Measurements from ENCODE around the gene CD300H. TPM values are rescaled to one million over a fixed set of nuclear protein-coding genes. Genes with fewer than 3 reads are reported as not detected.

Gene CD300H
- total RNA-seq, 1 donor from 2014 or later = not detected

GRCh38 chr17:74607221-74607620 lies 39.9 kb upstream of the CD300H start:
- peaks cover 18% of the 10 kb centered on the region for H3K4me1 Mint-ChIP-seq (ENCODE audit: low read depth)
- H3K9me3 Mint-ChIP-seq (ENCODE audit: low read depth) = peaks cover 3% of the 10 kb centered on the region
- peaks cover 11% of the 10 kb centered on the region for H3K27me3 Mint-ChIP-seq (ENCODE audit: low read depth)
- peaks cover 2% of the 10 kb centered on the region for H3K36me3 Mint-ChIP-seq (ENCODE audit: low read depth)
- DNase-seq (ENCODE audit: low spot score) = no peak
- no peak overlapping the region for H3K4me3 Mint-ChIP-seq (ENCODE audit: unreplicated experiment)
- TF ChIP-seq, protein P1, sequence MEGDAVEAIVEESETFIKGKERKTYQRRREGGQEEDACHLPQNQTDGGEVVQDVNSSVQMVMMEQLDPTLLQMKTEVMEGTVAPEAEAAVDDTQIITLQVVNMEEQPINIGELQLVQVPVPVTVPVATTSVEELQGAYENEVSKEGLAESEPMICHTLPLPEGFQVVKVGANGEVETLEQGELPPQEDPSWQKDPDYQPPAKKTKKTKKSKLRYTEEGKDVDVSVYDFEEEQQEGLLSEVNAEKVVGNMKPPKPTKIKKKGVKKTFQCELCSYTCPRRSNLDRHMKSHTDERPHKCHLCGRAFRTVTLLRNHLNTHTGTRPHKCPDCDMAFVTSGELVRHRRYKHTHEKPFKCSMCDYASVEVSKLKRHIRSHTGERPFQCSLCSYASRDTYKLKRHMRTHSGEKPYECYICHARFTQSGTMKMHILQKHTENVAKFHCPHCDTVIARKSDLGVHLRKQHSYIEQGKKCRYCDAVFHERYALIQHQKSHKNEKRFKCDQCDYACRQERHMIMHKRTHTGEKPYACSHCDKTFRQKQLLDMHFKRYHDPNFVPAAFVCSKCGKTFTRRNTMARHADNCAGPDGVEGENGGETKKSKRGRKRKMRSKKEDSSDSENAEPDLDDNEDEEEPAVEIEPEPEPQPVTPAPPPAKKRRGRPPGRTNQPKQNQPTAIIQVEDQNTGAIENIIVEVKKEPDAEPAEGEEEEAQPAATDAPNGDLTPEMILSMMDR (IDR thresholded peaks at IDR 0.05) = no peak
- H3K27ac Mint-ChIP-seq (ENCODE audit: unreplicated experiment) = no peak overlapping the region

DNA sequence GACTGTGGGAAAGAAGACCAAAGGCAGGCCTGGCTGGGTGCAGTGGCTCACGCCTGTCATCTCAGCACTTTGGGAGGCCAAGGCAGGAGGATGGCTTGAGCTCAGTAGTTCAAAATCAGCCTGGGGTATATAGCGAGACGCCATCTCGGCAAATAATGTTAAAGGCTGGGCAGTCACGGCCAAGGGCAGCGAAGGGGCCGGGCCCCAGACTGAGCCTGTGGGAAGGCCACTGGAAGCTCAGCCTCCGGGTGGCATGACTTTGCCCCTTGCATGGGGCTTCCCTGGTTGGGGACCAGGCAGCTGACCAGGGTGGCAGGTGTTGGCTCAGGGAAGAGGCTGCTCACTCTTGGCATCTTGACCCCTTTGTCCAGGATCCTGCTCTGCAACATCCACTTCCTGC lies 38.7 kb upstream of the CD300H start:
- no peak overlapping the region for H3K27ac Mint-ChIP-seq (ENCODE audit: unreplicated experiment)
- peaks cover 18% of the 10 kb centered on the region for H3K4me1 Mint-ChIP-seq (ENCODE audit: low read depth)
- peaks cover 18% of the 10 kb centered on the region for H3K27me3 Mint-ChIP-seq (ENCODE audit: low read depth)
- H3K9me3 Mint-ChIP-seq (ENCODE audit: low read depth) = peaks cover 3% of the 10 kb centered on the region
- H3K36me3 Mint-ChIP-seq (ENCODE audit: low read depth) = peaks cover 2% of the 10 kb centered on the region
- TF ChIP-seq, protein P1 (IDR thresholded peaks at IDR 0.05) = no peak
- no peak overlapping the region for H3K4me3 Mint-ChIP-seq (ENCODE audit: unreplicated experiment)
- no peak for DNase-seq (ENCODE audit: low spot score)

GRCh38 chr17:74605361-74605760 lies 38.1 kb upstream of the CD300H start:
- TF ChIP-seq, protein P1 (IDR thresholded peaks at IDR 0.05) = no peak
- peaks cover 18% of the 10 kb centered on the region for H3K4me1 Mint-ChIP-seq (ENCODE audit: low read depth)
- H3K27ac Mint-ChIP-seq (ENCODE audit: unreplicated experiment) = peak overlapping the region; percentile 87
- H3K9me3 Mint-ChIP-seq (ENCODE audit: low read depth) = peaks cover 3% of the 10 kb centered on the region
- peaks cover 24% of the 10 kb centered on the region for H3K27me3 Mint-ChIP-seq (ENCODE audit: low read depth)
- peak overlapping the region; percentile 8 for H3K4me3 Mint-ChIP-seq (ENCODE audit: unreplicated experiment)
- DNase-seq (ENCODE audit: low spot score) = no peak
- peaks cover 2% of the 10 kb centered on the region for H3K36me3 Mint-ChIP-seq (ENCODE audit: low read depth)

- Mint-ChIP-seq H3K27me3 (ENCODE audit: low read depth) (peaks cover 30% of the 10 kb centered on the region), H3K9me3 (ENCODE audit: low read depth) (peaks cover 3% of the 10 kb centered on the region), H3K27ac (ENCODE audit: unreplicated experiment) (peak overlapping the region; percentile 87), H3K36me3 (ENCODE audit: low read depth) (peaks cover 2% of the 10 kb centered on the region), H3K4me3 (ENCODE audit: unreplicated experiment) (no peak overlapping the region), H3K4me1 (ENCODE audit: low read depth) (peaks cover 18% of the 10 kb centered on the region)
- DNase-seq (ENCODE audit: low spot score) = no peak
- TF ChIP-seq, protein P1 (IDR thresholded peaks at IDR 0.05) = no peak
Measured at GRCh38 chr17:74604761-74605160, 37.5 kb upstream of the CD300H start.

GRCh38 chr17:74604200-74604599 lies 36.9 kb upstream of the CD300H start:
- TF ChIP-seq, protein P1 (IDR thresholded peaks at IDR 0.05) = no peak
- peaks cover 2% of the 10 kb centered on the region for H3K36me3 Mint-ChIP-seq (ENCODE audit: low read depth)
- peaks cover 35% of the 10 kb centered on the region for H3K27me3 Mint-ChIP-seq (ENCODE audit: low read depth)
- H3K27ac Mint-ChIP-seq (ENCODE audit: unreplicated experiment) = no peak overlapping the region
- H3K9me3 Mint-ChIP-seq (ENCODE audit: low read depth) = peaks cover 3% of the 10 kb centered on the region
- DNase-seq (ENCODE audit: low spot score) = no peak
- no peak overlapping the region for H3K4me3 Mint-ChIP-seq (ENCODE audit: unreplicated experiment)
- peaks cover 18% of the 10 kb centered on the region for H3K4me1 Mint-ChIP-seq (ENCODE audit: low read depth)
